Smooth muscle cell (in vitro differentiated cells): ENCODE measurements around the gene ZNF451. TPM values are rescaled to one million over a fixed set of nuclear protein-coding genes. Genes with fewer than 3 reads are reported as not detected.
"Not testable (repeated sequence)": the region's sequence is repeated elsewhere in the genome, so short reads cannot be mapped to it uniquely, and the experiment has no call there.

Experiments used
- DNase-seq: peaks from one replicate; lab custom pipeline; 2025; ENCODE audit not compliant: unreplicated experiment; lab: John Stamatoyannopoulos, UW
- H2AFZ ChIP-seq: fragments of 200-600 bp; sonication (generic); 2 replicates; pipeline ENCODE4 v1.6.0; 2016; ENCODE audit warnings: antibody characterized with exemption, low read depth, mild to moderate bottlenecking
- H3F3A ChIP-seq: fragments of 200-600 bp; sonication (generic); 2 replicates; pipeline ENCODE4 v1.6.0; 2017; ENCODE audit warnings: antibody characterized with exemption, low read depth
- H3K27ac ChIP-seq: fragments of 200-600 bp; sonication (generic); 2 replicates; pipeline ENCODE4 v1.5.1; 2016; ENCODE audit warnings: low read depth, mild to moderate bottlenecking
- H3K27me3 ChIP-seq: fragments of 200-600 bp; sonication (generic); 2 replicates; pipeline ENCODE4 v1.6.1; 2016; ENCODE audit warnings: low read depth, mild to moderate bottlenecking
- H3K36me3 ChIP-seq: fragments of 200-600 bp; sonication (generic); 2 replicates; pipeline ENCODE4 v1.5.1; 2016; ENCODE audit warnings: low read depth
- H3K4me1 ChIP-seq: fragments of 200-600 bp; sonication (generic); 2 replicates; pipeline ENCODE4 v1.5.1; 2016; ENCODE audit warnings: low read depth
- H3K4me2 ChIP-seq: fragments of 200-600 bp; sonication (generic); 2 replicates; pipeline ENCODE4 v1.6.0; 2016; ENCODE audit warnings: mild to moderate bottlenecking
- H3K4me3 ChIP-seq: fragments of 200-600 bp; sonication (generic); 2 replicates; pipeline ENCODE4 v1.5.1; 2016; ENCODE audit warnings: mild to moderate bottlenecking
- H3K79me2 ChIP-seq: fragments of 200-600 bp; sonication (generic); 2 replicates; pipeline ENCODE4 v1.6.0; 2016; ENCODE audit warnings: low read depth, mild to moderate bottlenecking
- H3K9ac ChIP-seq: fragments of 200-600 bp; sonication (generic); 2 replicates; pipeline ENCODE4 v1.6.0; 2016; ENCODE audit warnings: low read depth
- H3K9me3 ChIP-seq: fragments of 200-600 bp; sonication (generic); replicated peaks from 2 replicates; pipeline ENCODE4 v1.5.1; 2016; ENCODE audit warnings: low read depth
- H4K20me1 ChIP-seq: fragments of 200-600 bp; sonication (generic); 2 replicates; pipeline ENCODE4 v1.6.0; 2016; ENCODE audit warnings: low read depth
- WGBS: methylation state at CpG from one replicate; pipeline ENCODE4 v1.1.7; 2016; ENCODE audit warnings: low lambda C conversion rate; 5-methylcytosine and 5-hydroxymethylcytosine counted together
- polyA plus RNA-seq: library from polyadenylated mRNA; unstranded; fragments of >200 nt; fragmentation: Nextera tagmentation; extraction: Ambion mirVana; gene quantifications from 2 replicates; pipeline ENCODE4 v1.2.1, GENCODE V29; 2016
- total RNA-seq: library from RNA; depleted of rRNA; stranded (reverse); fragments of >200 nt; gene quantifications from 2 replicates; pipeline ENCODE4 v1.2.3, GENCODE V29; 2014
- TF ChIP-seq, protein P1 (sequence below): fragments of 200-600 bp; sonication (generic); IDR thresholded peaks from 2 replicates; pipeline ENCODE4 v1.5.1; 2017; ENCODE audit warnings: borderline replicate concordance, mild to moderate bottlenecking, antibody characterized with exemption; ENCODE audit not compliant: insufficient read depth, poor library complexity, severe bottlenecking

The ZNF451 gene
- total and polyA plus RNA-seq, 2 experiments from 2014 or later, result 21.1 to 76.5 TPM

DNA sequence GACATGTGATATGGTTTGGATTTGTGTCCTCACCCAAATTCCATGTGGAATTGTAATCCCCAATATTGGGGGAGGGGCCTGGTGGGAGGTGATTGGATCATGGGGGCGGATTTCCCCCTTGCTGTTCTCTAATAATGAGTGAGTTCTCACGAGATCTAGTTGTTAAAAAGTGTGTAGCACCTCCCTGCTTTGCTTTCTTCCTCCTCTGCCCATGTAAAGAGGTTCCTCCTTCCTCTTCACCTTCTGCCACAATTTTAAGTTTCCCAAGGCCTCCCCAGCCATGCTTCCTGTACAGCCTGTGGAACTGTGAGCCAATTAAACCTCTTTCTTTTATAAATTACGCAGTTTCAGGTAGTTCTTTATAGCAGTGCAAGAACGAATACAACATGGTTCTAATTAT lies 2.1 kb upstream of the ZNF451 start:
- H3K4me2 ChIP-seq, result no peak overlapping the region
- H3K36me3 ChIP-seq, result no peaks in the 10 kb centered on the region
- H3K9ac ChIP-seq, result no peak overlapping the region
- H3K79me2 ChIP-seq, result peaks cover 17% of the 10 kb centered on the region
- H4K20me1 ChIP-seq, result peaks cover 16% of the 10 kb centered on the region
- 90% methylated on average over 4 of the region's 4 CpGs for WGBS
- H3F3A ChIP-seq, result peaks cover 4% of the 10 kb centered on the region
- peaks cover 23% of the 10 kb centered on the region for H3K4me1 ChIP-seq
- no peaks in the 10 kb centered on the region for H3K9me3 ChIP-seq
- TF ChIP-seq, protein P1, sequence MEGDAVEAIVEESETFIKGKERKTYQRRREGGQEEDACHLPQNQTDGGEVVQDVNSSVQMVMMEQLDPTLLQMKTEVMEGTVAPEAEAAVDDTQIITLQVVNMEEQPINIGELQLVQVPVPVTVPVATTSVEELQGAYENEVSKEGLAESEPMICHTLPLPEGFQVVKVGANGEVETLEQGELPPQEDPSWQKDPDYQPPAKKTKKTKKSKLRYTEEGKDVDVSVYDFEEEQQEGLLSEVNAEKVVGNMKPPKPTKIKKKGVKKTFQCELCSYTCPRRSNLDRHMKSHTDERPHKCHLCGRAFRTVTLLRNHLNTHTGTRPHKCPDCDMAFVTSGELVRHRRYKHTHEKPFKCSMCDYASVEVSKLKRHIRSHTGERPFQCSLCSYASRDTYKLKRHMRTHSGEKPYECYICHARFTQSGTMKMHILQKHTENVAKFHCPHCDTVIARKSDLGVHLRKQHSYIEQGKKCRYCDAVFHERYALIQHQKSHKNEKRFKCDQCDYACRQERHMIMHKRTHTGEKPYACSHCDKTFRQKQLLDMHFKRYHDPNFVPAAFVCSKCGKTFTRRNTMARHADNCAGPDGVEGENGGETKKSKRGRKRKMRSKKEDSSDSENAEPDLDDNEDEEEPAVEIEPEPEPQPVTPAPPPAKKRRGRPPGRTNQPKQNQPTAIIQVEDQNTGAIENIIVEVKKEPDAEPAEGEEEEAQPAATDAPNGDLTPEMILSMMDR, result no peak
- H3K4me3 ChIP-seq, result no peak overlapping the region
- no peak for DNase-seq
- H3K27ac ChIP-seq, result peak overlapping the region; percentile 1
- no peak overlapping the region for H2AFZ ChIP-seq
- H3K27me3 ChIP-seq, result no peaks in the 10 kb centered on the region

DNA sequence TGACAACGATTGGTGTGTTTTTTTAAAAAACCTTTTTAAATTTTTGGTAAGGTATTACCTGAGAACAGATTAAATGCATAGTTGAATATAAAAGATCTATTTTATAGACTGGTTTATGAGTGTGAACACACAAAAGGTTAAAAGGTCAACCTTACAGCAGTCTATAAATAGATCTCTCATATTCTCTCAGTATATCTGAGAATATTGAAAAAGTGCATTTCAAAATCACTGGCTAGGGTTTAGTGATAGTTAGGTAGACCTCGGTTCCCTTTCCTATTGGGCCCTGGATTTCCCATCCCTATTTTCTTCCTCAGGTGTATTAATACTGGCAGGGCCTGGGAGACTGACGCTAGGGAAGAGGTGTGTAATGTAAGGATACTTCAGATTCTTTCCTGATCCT lies 723 bp upstream of the ZNF451 start:
- H2AFZ ChIP-seq, result peak overlapping the region; percentile 23
- peaks cover 30% of the 10 kb centered on the region for H3K79me2 ChIP-seq
- TF ChIP-seq, protein P1, result no peak
- DNase-seq, result no peak
- peak overlapping the region; percentile 72 for H3K4me2 ChIP-seq
- peaks cover 4% of the 10 kb centered on the region for H3F3A ChIP-seq
- no peak overlapping the region for H3K9ac ChIP-seq
- peaks cover 30% of the 10 kb centered on the region for H4K20me1 ChIP-seq
- H3K27ac ChIP-seq, result peak overlapping the region; percentile 45
- no peaks in the 10 kb centered on the region for H3K27me3 ChIP-seq
- no peaks in the 10 kb centered on the region for H3K36me3 ChIP-seq
- peaks cover 35% of the 10 kb centered on the region for H3K4me1 ChIP-seq
- no peaks in the 10 kb centered on the region for H3K9me3 ChIP-seq
- 64% methylated on average over 3 of the region's 3 CpGs for WGBS
- peak overlapping the region; percentile 61 for H3K4me3 ChIP-seq

DNA sequence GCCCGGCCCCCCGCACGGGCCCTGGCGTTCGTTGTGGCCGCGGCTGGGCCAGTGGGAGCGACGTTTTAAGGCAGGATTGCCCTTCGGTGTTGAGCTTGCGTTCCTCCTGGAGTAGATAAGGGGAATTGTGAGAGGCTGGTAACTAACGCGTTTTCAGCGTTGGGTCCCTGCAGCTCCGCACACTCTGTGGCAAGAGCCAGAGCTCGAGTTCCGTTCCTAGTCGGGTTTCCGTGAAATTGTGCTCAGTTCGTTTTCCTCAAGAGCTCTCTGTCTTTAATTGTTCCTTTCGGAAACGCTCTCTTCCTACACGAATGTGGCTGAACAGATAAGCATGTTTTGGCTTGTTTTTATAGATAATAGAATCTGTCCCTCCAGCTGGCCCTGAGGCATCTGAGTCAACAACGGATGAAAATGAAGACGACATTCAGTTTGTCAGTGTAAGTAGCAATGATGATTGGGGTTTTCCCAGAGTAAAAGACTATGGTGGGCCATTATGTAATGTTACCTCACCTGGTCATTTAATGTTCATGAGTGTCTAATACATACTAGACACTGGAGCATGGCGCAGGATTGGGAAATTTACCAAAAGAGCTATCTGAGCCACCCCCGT lies 575 bp downstream of the ZNF451 start:
- peaks cover 43% of the 10 kb centered on the region for H3K79me2 ChIP-seq
- not testable (repeated sequence) for H3K27me3 ChIP-seq, DNase-seq, H2AFZ ChIP-seq, H3K9me3 ChIP-seq, H3F3A ChIP-seq, H3K36me3 ChIP-seq, H3K4me2 ChIP-seq, H3K9ac ChIP-seq, H3K27ac ChIP-seq
- H4K20me1 ChIP-seq, result peaks cover 43% of the 10 kb centered on the region
- H3K4me3 ChIP-seq, result peak overlapping the region; percentile 61
- peaks cover 35% of the 10 kb centered on the region for H3K4me1 ChIP-seq
- no CpG with 5 or more reads among the region's 27 CpGs for WGBS

DNA sequence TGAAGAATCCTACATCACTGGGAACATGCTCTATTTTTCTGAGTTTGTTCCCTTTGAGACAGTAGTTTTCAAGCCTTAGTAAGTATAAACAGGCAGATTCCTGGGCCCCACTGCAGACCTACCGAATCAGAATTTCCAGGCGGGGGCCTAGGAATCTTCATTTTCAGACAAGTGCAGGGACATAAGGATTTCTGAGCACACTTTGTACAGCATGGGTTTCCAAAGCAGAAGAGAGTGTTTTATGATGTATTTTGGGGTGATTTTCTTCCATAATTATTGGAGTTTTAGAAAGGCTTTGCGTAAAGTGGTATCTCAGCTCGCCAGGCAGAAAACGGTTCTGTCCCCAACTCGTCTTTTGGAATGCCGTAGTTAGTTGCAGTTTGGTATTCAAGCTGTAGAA lies 1.4 kb downstream of the ZNF451 start:
- H3K27ac ChIP-seq, result peak overlapping the region; percentile 25
- peaks cover 35% of the 10 kb centered on the region for H3K4me1 ChIP-seq
- WGBS, result 65% methylated on average over 7 of the region's 7 CpGs
- DNase-seq, H3K36me3 ChIP-seq, H2AFZ ChIP-seq, H3F3A ChIP-seq, H3K9me3 ChIP-seq, H3K27me3 ChIP-seq: not testable (repeated sequence)
- peaks cover 51% of the 10 kb centered on the region for H4K20me1 ChIP-seq
- peak overlapping the region; percentile 33 for H3K9ac ChIP-seq
- H3K4me2 ChIP-seq, result peak overlapping the region; percentile 81
- peaks cover 51% of the 10 kb centered on the region for H3K79me2 ChIP-seq
- peak overlapping the region; percentile 37 for H3K4me3 ChIP-seq

DNA sequence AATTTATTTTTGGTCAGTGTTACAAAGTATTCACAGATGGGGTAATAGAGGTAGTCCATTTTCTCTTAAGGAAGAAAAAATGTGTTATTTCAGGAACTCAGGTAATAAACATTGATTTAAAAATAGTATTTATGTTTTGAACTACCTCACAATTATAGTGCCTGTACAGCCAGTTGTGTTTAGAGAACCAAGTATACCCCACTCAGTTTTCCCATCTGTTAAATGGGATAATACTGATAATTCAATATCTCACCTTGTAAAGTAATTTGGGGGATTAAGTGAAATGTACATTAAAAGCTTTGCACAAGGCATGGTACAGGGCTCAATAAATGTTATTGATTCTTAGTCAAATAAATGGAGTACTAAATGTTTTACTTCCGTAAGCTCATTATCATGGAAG lies 4.7 kb downstream of the ZNF451 start:
- peaks cover 31% of the 10 kb centered on the region for H3K4me1 ChIP-seq
- no peak overlapping the region for H3K4me3 ChIP-seq
- H3K9me3 ChIP-seq, result no peaks in the 10 kb centered on the region
- TF ChIP-seq, protein P1, result no peak
- DNase-seq, result no peak
- 100% methylated on average over 1 of the region's 1 CpG for WGBS
- H3K36me3 ChIP-seq, result peaks cover 10% of the 10 kb centered on the region
- H3K4me2 ChIP-seq, result no peak overlapping the region
- peaks cover 83% of the 10 kb centered on the region for H3K79me2 ChIP-seq
- no peaks in the 10 kb centered on the region for H3F3A ChIP-seq
- no peak overlapping the region for H3K9ac ChIP-seq
- no peak overlapping the region for H3K27ac ChIP-seq
- H2AFZ ChIP-seq, result no peak overlapping the region
- H4K20me1 ChIP-seq, result peaks cover 84% of the 10 kb centered on the region
- H3K27me3 ChIP-seq, result no peaks in the 10 kb centered on the region
